Frontal cortex (tissue), 4 donors: ENCODE data around the gene BARX1. TPM values are rescaled to one million over a fixed set of nuclear protein-coding genes. Genes with fewer than 3 reads are reported as not detected.
"Not testable (repeated sequence)": the region's sequence is repeated elsewhere in the genome, so short reads cannot be mapped to it uniquely, and the experiment has no call there.

Experiments used
- DNase-seq, 2 donors: peaks; one replicate each; pipeline ENCODE4 v3.0.0; 2012; ENCODE audit warnings: low spot score in 2 of 2
- FAIRE-seq: peaks from 2 replicates; lab custom pipeline; 2012; peaks lifted over from hg19 to GRCh38; lab: Jason Lieb, UNC
- total RNA-seq: library from RNA; depleted of rRNA; stranded (reverse); fragments of >200 nt; gene quantifications from one replicate; pipeline ENCODE4 v1.2.3, GENCODE V29; 2014
- donor health status: control.
- donor health status: control.
- donor health status: control.

BARX1 gene
- total RNA-seq, 1 donor from 2014 or later: not detected

DNA sequence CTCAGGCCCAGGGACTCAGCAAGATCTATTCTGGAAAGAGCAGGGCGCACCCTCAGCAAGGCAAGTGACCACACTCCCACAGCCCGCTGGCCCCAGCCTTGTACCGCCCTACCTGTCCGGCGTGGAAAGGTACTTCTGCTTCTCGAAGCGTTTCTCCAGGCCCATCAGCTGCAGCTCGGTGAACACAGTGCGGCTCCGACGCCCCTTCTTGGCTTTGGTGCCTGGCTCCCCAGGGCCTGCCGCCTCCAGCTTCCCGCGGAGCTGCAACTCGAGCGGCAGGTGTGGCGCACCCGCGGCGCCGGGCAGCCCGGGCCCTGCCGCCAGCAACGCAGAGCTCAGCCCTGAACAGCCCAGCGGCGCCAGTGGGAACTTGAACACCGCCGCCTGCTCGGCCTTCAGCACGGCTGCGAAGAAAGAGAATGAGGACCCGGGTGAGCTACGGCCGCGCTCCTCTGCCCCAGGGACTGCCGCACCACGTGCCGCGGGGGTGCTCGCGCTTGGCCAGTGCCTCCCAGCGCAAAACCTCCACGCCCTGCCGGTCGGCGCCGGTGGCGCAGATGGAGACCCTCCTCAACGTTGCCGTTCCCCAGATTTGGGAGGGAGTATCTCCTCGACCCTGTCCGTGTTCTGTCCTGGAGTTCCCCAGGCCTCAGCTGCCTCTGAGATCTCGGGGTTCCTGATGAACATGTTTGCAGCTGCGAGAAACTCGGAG, 2.2 kb downstream of the BARX1 start:
- FAIRE-seq: no peak

DNA sequence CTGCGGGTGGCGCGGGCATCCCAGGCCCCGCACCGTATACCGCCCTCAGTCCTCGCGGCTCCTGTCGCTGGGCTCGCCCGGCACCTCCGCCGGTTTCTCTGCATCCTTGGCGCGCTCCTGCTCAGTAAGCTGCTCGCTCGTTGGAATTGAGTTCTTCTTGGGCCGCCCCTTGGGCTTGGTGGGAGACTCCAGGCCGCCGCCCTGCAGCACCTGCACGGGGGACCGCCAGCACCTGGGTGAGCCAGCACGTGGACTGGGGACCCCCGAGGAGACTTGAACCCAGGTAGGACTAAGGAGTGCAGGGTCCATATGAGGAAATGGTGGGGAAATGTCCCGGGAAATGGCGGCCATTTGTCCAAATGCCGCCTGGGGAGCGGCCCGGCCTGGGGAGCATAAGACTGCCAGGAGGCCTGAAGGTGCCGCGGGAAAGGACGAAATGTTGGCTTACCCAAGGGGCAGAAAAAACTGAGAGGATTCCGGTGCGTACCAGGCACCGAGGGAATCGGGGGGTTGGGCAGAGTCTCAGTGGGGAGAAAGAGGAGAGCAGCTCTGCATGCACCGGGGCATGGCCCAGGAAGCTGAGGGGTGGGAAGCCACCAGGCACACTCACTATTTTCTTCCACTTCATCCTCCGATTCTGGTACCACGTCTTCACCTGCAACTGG, 2.9 kb downstream of the BARX1 start:
- DNase-seq: no peak
- FAIRE-seq: no peak

More for the DNA sequence above, 2.2 kb downstream of the BARX1 start:
- DNase-seq: peak in 1 of 2 donors; percentile 42

- FAIRE-seq (no peak), DNase-seq (peak in 1 of 2 donors; percentile 26)
These were observed 3.5 kb downstream of the BARX1 start for GRCh38 chr9:93951655-93952118.

GRCh38 chr9:93950619-93951601, 4.2 kb downstream of the BARX1 start:
- DNase-seq (peak in 1 of 2 donors; percentile 30), FAIRE-seq (no peak)

DNA sequence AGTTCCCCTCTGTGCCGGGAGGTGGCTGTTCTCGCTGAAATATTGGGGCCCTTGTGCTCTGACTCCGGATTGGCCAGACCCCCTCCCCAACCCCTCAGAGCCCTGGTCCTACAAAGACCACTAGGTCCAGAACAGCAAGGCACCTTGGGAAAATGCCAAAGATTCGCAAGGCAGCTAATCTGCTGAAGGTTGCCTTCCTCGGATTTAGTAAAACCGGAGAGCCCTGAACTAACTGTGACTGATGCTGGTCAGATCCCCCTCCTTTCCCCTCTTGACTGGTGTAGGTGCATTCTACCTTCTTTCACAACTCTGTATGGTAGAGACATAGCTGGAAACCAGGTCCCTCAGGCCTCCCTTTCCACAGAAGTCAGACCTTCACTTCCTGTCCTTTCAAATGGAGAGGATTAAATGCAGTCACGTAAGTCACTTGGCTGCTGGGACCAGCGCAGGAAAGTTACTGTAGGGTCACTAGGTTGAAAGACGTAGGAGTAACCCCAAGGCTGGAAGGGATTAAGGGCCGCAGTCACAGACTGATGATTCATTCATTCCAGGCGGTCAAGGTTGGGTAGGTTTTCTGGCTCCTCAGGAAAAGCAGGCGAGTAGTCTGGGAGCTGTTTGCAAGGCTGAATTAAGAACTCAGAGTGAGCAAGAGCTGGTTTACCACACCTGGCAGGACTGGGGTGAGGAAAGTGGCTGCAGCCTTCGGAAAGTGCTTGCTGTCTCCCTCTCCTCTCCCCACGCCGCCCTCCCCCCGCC, 5.3 kb downstream of the BARX1 start:
- FAIRE-seq (no peak), DNase-seq (peak in 1 of 2 donors; percentile 14)

GRCh38 chr9:93949073-93949693, 6.0 kb downstream of the BARX1 start:
- FAIRE-seq: no peak
- no peak for DNase-seq

DNA sequence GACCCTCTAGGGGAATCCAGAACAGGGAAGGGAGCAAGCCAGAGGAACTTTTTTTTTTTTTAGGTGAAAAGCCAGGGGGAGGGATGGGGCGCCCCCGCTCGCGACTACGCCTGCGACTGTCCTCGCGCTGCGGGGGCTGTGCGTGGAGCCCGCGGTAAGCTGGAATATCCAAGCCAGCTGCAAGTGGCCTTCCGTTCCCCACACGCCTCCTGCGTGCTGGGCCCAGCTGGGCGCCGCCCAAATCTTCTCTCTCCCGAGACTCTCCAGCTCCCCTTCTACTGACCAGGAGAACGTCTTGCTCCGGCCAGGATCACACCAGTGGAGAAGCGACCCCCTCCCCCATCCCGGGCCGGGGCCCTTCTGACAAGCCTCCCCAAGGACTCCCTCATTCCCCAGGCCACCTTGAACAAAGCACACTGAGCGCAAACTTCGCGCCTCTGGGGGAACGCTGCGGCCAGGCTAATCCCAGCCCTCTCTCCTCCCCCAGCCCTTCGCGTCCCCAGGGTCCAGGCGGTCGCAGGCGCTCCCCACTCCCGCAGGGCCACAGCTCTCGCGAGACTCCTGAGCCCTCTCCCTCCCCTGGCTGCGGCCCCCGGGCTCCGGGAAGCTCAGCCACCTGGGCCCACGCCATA, 6.6 kb downstream of the BARX1 start:
- FAIRE-seq (no peak), DNase-seq (peak in 1 of 2 donors; percentile 24)

GRCh38 chr9:93947409-93948070, 7.6 kb downstream of the BARX1 start:
- FAIRE-seq: no peak
- no peak for DNase-seq

DNA sequence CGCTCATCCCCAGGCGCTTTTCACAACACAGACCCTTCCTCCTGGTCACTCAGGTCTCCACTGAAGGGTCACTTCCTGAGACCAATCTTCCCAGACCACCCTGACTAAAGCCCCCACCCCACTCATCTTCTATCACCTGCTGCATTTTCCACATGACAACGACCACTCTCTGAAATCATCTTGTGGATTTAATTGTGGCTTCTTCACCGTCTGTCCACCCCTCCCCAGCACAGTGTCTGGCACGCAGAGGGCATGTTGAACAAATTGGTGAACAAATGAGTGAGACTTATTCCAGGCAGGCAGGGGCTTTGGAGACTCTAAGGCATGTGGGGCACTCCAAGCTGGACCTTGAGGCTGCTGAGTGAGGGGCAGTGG, 8.8 kb downstream of the BARX1 start:
- FAIRE-seq (no peak), DNase-seq (no peak)

- DNase-seq: peak in 1 of 2 donors; percentile 23
These were observed 9.5 kb downstream of the BARX1 start for GRCh38 chr9:93945400-93946337.

DNA sequence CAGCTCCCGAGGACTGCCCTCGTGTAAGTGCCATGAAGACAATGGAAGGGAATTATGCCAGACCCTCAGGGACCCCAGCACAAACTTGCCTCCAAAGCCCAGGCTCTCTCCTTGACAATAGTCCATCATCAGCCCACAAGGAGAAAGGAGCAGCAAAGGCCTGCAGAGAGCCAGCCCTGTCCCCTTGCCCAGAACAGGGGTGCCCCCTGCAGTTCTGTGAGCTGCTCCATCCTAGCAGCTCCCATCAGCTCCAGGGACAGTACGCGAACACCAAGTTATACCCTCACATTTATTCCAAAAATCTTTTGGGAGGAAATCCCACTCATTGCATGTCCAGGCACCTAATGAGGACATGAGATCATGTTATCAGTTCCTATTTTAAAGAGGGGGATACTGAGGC, 11.1 kb downstream of the BARX1 start:
- FAIRE-seq (no peak), DNase-seq (no peak)

More at GRCh38 chr9:93945400-93946337, 9.5 kb downstream of the BARX1 start:
- no peak for FAIRE-seq

DNA sequence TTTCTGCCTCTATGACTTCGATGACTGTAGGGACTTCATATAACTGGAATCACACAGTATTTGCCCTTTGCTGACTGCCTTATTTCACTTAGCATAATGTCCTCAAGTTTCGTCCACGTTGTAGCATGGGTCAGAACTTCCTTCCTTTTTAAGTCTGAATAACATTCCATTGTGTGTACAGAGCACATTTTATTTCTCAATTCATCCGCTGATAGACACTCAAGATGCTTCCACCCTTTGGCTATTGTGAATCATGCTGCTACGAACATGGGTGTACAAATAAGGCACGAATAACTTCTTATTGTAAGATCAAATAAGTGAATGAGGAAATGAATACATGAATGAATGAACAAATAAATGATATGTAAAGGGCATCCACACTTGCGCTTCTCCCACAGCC, 13.0 kb downstream of the BARX1 start:
- DNase-seq (no peak), FAIRE-seq (no peak)

DNA sequence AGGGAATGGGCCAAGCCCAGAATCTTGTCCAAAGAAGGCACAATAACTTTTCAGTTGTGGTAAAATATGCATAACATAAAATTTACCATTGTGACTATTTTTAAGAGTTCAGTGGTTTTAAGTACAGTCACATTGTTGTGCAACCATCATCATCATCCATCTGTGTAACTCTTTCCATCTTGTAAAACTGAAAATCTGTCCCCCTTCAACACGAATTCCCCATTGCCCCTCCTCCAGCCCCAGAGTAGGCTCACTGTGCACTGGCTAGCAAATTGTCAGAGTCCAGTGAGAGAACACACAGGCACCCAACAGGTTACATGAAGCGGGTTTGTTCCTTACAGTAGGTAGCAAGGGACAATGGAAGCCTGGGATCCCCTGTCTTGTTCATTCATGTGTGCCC, 13.7 kb downstream of the BARX1 start:
- FAIRE-seq (no peak), DNase-seq (no peak)

GRCh38 chr9:93940951-93941350, 14.2 kb downstream of the BARX1 start:
- DNase-seq: no peak
- FAIRE-seq: no peak

DNA sequence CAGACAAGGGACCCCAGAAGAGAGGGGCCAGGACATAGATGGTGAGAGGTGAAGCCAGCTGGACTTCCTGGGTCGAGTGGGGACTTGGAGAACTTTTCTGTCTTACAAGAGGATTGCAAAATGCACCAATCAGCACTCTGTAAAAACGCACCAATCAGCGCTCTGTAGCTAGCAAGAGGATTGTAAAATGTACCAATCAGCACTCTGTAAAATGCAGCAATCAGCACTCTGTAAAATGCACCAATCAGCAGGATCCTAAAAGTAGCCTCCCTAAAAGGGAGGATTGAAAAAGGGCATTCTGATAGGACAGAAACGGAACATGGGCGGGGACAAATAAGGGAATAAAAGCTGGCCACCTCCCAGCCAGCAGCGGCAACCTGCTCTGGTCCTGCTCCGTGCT, 15.6 kb downstream of the BARX1 start:
- not testable (repeated sequence) for FAIRE-seq

GRCh38 chr9:93937193-93937592, 18.0 kb downstream of the BARX1 start:
- no peak for FAIRE-seq
- DNase-seq: no peak

More for the DNA sequence above, 15.6 kb downstream of the BARX1 start:
- DNase-seq: not testable (repeated sequence)

GRCh38 chr9:93931905-93932304, 23.2 kb downstream of the BARX1 start:
- DNase-seq (no peak), FAIRE-seq (no peak)
